Esophagus squamous epithelium (tissue), 4 donors: Measurements from ENCODE around the gene WWOX.

Experiments
- POLR2A ChIP-seq, 4 donors: fragments of 450-650 bp; IDR thresholded peaks; one replicate each; pipeline ENCODE4 v1.6.1; 2017; ENCODE audit warnings: antibody characterized with exemption in 4 of 4, mild to moderate bottlenecking in 4 of 4, moderate library complexity in 3 of 4
- TF ChIP-seq, protein P1 (sequence below), 6 experiments: fragments of 450-650 bp in 4 of 6; fragments of 200-600 bp in 2 of 6; sonication (generic) in 2 of 6; IDR thresholded peaks; one replicate each; pipeline ENCODE4 v1.5.1; 2016 to 2019; ENCODE audit warnings: antibody characterized with exemption in 6 of 6, mild to moderate bottlenecking in 4 of 6, moderate library complexity in 4 of 6

- TF ChIP-seq, protein P1, sequence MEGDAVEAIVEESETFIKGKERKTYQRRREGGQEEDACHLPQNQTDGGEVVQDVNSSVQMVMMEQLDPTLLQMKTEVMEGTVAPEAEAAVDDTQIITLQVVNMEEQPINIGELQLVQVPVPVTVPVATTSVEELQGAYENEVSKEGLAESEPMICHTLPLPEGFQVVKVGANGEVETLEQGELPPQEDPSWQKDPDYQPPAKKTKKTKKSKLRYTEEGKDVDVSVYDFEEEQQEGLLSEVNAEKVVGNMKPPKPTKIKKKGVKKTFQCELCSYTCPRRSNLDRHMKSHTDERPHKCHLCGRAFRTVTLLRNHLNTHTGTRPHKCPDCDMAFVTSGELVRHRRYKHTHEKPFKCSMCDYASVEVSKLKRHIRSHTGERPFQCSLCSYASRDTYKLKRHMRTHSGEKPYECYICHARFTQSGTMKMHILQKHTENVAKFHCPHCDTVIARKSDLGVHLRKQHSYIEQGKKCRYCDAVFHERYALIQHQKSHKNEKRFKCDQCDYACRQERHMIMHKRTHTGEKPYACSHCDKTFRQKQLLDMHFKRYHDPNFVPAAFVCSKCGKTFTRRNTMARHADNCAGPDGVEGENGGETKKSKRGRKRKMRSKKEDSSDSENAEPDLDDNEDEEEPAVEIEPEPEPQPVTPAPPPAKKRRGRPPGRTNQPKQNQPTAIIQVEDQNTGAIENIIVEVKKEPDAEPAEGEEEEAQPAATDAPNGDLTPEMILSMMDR (IDR thresholded peaks at IDR 0.05): no peak
- no peak for TF ChIP-seq POLR2A (IDR thresholded peaks at IDR 0.05)
Observed at GRCh38 chr16:79247386-79247785, 1147.9 kb downstream of the WWOX start.
